Nephron progenitor cell (in vitro differentiated cells): ENCODE data around the gene GATAD2A.
"Not testable (repeated sequence)": the region's sequence is repeated elsewhere in the genome, so short reads cannot be mapped to it uniquely, and the experiment has no call there.

ENCODE experiments used
- DNase-seq: peaks from one replicate; pipeline ENCODE4 v3.0.0; 2021
- H3K27ac Mint-ChIP-seq: 2 replicates; pipeline ENCODE4 v1.8.0; 2021; ENCODE audit warnings: mild to moderate bottlenecking, moderate library complexity, mixed read lengths
- H3K27me3 Mint-ChIP-seq: 2 replicates; pipeline ENCODE4 v1.8.0; 2021; ENCODE audit warnings: mild to moderate bottlenecking, low read depth, mixed read lengths; ENCODE audit not compliant: poor library complexity
- H3K36me3 Mint-ChIP-seq: 2 replicates; pipeline ENCODE4 v1.8.0; 2021; ENCODE audit warnings: low read depth, mixed read lengths
- H3K4me1 Mint-ChIP-seq: 2 replicates; pipeline ENCODE4 v1.8.0; 2021; ENCODE audit warnings: mixed read lengths
- H3K4me3 Mint-ChIP-seq: 2 replicates; pipeline ENCODE4 v1.8.0; 2021; ENCODE audit warnings: mild to moderate bottlenecking, moderate library complexity, mixed read lengths
- H3K9me3 Mint-ChIP-seq: 2 replicates; pipeline ENCODE4 v1.8.0; 2021; ENCODE audit warnings: mild to moderate bottlenecking, moderate library complexity, mixed read lengths
- TF ChIP-seq, protein P1 (sequence below): fragments of 200-600 bp; sonication (generic); IDR thresholded peaks from 2 replicates; pipeline ENCODE4 v1.5.0; 2021; ENCODE audit warnings: antibody characterized with exemption

The GATAD2A gene

DNA sequence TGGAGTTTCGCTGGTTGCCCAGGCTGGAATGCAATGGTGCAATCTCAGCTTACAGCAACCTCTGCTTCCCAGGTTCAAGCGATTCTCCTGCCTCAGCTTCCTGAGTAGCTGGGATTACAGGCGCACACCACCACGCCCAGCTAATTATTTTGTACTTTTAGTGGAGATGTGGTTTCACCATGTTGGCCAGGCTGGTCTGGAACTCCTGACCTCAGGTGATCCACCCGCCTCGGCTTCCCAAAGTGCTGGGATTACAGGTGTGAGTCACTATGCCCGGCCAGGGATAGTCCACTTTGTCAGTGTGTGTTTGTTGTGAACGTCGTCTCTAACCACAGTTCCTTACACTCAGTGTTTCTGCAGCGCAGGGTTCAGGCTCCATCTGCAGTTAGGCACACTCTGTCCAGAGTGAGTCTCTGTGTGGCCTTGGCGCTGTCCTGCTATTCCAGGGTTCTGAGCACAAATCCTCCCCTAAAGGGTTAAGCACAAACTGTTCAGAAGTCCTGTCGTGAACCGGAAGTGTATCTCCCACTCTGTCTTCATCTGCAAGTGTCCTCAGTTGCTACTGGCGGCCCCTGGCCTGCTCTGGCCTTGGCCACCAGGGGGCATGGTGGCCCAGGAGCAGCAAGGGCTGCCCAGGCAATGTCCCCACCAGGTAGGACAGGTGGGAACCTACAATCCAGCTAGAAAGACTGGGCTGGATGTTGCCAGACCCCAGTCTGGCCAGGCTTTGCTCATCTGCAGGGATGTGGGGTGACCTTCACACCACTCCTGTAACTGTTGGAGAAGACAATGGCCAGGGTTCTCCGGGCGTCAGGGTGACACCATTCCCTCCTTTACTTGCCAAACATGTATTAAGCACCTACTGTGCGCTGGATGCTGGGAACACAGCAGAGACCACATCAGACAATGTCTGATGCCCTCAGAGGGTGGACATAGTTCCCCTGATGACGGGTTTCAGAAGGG, 38.8 kb upstream of the GATAD2A start:
- no peak overlapping the region for H3K4me3 Mint-ChIP-seq
- H3K27ac Mint-ChIP-seq, result peak overlapping the region; percentile 88
- H3K4me1 Mint-ChIP-seq, result peaks cover 14% of the 10 kb centered on the region
- TF ChIP-seq, protein P1, sequence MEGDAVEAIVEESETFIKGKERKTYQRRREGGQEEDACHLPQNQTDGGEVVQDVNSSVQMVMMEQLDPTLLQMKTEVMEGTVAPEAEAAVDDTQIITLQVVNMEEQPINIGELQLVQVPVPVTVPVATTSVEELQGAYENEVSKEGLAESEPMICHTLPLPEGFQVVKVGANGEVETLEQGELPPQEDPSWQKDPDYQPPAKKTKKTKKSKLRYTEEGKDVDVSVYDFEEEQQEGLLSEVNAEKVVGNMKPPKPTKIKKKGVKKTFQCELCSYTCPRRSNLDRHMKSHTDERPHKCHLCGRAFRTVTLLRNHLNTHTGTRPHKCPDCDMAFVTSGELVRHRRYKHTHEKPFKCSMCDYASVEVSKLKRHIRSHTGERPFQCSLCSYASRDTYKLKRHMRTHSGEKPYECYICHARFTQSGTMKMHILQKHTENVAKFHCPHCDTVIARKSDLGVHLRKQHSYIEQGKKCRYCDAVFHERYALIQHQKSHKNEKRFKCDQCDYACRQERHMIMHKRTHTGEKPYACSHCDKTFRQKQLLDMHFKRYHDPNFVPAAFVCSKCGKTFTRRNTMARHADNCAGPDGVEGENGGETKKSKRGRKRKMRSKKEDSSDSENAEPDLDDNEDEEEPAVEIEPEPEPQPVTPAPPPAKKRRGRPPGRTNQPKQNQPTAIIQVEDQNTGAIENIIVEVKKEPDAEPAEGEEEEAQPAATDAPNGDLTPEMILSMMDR, result peak; percentile 91
- peak; percentile 65 for DNase-seq
- H3K27me3 Mint-ChIP-seq, result peaks cover 3% of the 10 kb centered on the region
- H3K9me3 Mint-ChIP-seq, result no peaks in the 10 kb centered on the region
- no peaks in the 10 kb centered on the region for H3K36me3 Mint-ChIP-seq

GRCh38 chr19:19368087-19368486, 37.4 kb upstream of the GATAD2A start:
- TF ChIP-seq, protein P1, result no peak
- H3K4me1 Mint-ChIP-seq, result peaks cover 14% of the 10 kb centered on the region
- no peak overlapping the region for H3K27ac Mint-ChIP-seq
- no peak for DNase-seq
- no peak overlapping the region for H3K4me3 Mint-ChIP-seq
- H3K36me3 Mint-ChIP-seq, result no peaks in the 10 kb centered on the region
- H3K9me3 Mint-ChIP-seq, result no peaks in the 10 kb centered on the region
- H3K27me3 Mint-ChIP-seq, result peaks cover 3% of the 10 kb centered on the region

DNA sequence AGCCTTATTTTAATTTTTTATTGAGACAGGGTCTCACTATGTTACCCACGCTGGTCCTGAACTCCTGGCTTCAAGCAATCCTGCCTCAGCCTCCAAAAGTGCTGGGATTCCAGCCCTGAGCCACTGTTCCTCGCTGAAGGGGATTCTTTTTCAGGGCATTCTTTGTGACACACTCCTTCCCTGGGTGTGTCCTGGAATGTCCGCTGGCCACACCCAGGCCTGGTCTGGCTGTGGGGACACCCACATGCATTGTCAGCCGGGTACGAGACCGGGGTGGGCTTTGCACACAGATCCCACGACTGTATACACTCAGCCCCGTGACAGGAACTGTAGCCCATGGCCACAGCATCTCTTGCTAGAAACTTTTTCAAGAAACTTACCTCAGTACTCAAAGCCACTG, 34.4 kb upstream of the GATAD2A start:
- H3K9me3 Mint-ChIP-seq, result no peaks in the 10 kb centered on the region
- H3K36me3 Mint-ChIP-seq, result no peaks in the 10 kb centered on the region
- TF ChIP-seq, protein P1, result no peak
- H3K4me1 Mint-ChIP-seq, result peaks cover 6% of the 10 kb centered on the region
- H3K27ac Mint-ChIP-seq, result no peak overlapping the region
- DNase-seq, result no peak
- no peak overlapping the region for H3K4me3 Mint-ChIP-seq
- no peaks in the 10 kb centered on the region for H3K27me3 Mint-ChIP-seq

DNA sequence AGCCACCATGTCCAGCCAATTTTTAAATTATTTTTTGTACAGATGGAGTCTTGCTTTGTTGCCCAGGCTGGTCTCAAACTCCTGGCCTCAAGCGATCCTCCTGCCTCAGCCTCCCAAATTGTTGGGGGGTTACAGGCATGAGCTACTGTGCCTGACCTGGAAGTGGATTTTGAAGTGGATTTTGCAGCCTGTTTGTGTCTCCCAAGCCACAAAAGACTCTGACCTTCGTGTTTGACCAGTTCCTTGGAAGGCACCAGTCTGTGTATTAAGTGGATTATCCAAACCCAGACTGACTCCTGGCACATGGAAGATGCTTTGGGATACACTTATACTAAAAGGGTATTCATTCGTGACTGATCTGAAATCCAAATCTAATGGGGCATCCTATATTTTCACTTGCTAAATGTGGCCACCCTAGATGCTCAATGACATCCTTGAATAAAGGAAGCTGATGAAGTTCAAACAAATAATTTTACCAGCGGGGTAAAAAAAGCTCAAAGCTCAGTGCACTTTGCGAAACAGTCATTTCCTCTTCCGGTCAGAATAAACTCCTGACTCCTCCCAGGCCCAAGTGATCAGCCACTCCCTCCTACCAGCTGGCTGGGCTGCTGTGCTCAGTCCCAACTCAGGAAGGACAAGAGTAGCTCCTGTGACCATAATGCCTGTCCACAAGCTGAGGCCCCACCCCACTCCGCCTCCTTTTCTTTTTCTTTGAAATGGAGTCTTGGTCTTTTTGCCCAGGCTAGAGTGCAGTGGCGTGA, 32.6 kb upstream of the GATAD2A start:
- Mint-ChIP-seq H3K27me3 (no peaks in the 10 kb centered on the region), H3K36me3 (no peaks in the 10 kb centered on the region), H3K9me3 (no peaks in the 10 kb centered on the region), H3K4me3 (no peak overlapping the region), H3K27ac (no peak overlapping the region), H3K4me1 (peaks cover 4% of the 10 kb centered on the region)
- no peak for DNase-seq
- TF ChIP-seq, protein P1, result no peak

- no peak for DNase-seq
- TF ChIP-seq, protein P1, result no peak
- Mint-ChIP-seq H3K27ac (no peak overlapping the region), H3K4me1 (peaks cover 14% of the 10 kb centered on the region), H3K36me3 (no peaks in the 10 kb centered on the region), H3K9me3 (peaks cover 21% of the 10 kb centered on the region), H3K27me3 (peaks cover 4% of the 10 kb centered on the region), H3K4me3 (no peak overlapping the region)
Measured at GRCh38 chr19:19379527-19379926, 25.9 kb upstream of the GATAD2A start.

- not testable (repeated sequence) for H3K36me3 Mint-ChIP-seq, H3K4me3 Mint-ChIP-seq, H3K27ac Mint-ChIP-seq, H3K27me3 Mint-ChIP-seq, DNase-seq
- Mint-ChIP-seq H3K4me1 (peaks cover 14% of the 10 kb centered on the region), H3K9me3 (peaks cover 26% of the 10 kb centered on the region)
Measured at GRCh38 chr19:19380316-19380715, 25.2 kb upstream of the GATAD2A start.
